Measurements from ENCODE around the gene ATOSA. TPM values are rescaled to one million over a fixed set of nuclear protein-coding genes. Genes with fewer than 3 reads are reported as not detected.
A peak's percentile ranks its signal among the peaks of the same experiment; 100 is the strongest.

Gene ATOSA, protein sequence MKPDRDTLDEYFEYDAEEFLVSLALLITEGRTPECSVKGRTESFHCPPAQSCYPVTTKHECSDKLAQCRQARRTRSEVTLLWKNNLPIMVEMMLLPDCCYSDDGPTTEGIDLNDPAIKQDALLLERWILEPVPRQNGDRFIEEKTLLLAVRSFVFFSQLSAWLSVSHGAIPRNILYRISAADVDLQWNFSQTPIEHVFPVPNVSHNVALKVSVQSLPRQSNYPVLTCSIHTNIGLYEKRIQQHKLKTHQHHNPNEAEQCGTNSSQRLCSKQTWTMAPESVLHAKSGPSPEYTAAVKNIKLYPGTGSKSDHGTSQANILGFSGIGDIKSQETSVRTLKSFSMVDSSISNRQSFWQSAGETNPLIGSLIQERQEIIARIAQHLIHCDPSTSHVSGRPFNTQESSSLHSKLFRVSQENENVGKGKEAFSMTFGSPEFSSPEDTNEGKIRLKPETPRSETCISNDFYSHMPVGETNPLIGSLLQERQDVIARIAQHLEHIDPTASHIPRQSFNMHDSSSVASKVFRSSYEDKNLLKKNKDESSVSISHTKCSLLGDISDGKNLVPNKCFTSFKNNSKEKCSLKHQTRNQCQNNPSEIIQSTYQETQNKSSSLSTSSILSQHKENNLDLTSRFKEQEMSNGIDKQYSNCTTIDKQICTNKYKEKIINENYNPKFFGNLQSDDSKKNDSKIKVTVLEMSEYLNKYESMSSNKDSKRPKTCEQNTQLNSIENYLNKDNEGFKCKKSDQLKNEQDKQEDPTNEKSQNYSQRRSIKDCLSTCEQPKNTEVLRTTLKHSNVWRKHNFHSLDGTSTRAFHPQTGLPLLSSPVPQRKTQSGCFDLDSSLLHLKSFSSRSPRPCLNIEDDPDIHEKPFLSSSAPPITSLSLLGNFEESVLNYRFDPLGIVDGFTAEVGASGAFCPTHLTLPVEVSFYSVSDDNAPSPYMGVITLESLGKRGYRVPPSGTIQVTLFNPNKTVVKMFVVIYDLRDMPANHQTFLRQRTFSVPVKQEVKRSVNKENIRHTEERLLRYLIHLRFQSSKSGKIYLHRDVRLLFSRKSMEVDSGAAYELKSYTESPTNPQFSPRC
- total RNA-seq (2014; rRNA removed; shearing (Covaris generic)): 14.7 and 15.5 TPM in 2 replicates
- 7.5 and 8.4 TPM in 2 replicates for polyA plus RNA-seq (2015; cell fraction: cytosol; rRNA removed)
- polyA plus RNA-seq (2015; cell fraction: nucleus; rRNA removed): 38.4 and 45.4 TPM in 2 replicates

DNA sequence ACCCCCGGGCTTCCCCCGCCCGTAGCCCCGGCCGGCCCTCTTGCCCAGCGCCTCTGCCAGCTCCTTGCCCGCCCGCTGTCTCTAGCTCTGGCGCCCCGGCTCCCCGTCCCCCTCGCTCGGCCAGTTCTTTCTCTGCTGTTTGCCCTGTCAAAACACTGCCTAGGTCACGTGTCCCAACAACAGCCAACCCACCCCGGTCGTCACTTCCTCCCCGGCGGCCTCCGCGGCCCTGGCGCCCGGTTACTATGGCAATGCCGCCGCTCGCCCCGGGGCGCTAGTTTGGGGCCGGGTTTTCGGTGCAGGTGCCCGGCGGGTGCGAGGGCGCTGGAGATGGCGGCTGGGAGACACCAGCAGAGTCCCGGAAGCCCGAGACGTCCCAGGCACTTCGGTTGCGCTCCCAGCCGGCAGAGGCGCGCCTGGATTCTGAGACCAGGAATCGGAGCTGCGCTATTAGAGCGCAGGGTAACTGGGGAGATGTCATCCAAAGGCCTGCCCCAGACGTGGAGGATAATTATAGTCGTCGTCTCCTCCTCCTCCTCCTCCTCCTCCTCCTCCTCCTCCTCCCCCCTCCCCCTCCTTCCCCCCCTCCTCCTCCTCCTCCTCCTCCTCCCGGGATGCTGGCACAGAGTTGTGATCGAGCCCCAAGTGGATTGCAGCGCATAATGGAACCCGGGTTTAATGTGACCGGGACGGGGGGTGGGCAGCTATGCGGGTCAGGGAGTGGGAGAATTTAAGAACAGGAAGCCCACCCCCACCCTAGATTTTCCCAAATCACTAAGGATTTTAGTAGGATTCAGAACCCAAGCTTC, at the start of gene ATOSA:
Gene ATOSA (minus strand): TSS at position 157 of the 809 bp plus-strand sequence. CDS start 1,367 bp downstream, outside the sequence.
- in situ Hi-C loops (cut with HindIII; ENCODE audit: low pct_unique_long_range_greater_than_20kb, low sequenced_read_pairs): no loop called here
- peak; percentile 88 for DNase-seq (ENCODE audit: low read depth, low spot score)

DNA sequence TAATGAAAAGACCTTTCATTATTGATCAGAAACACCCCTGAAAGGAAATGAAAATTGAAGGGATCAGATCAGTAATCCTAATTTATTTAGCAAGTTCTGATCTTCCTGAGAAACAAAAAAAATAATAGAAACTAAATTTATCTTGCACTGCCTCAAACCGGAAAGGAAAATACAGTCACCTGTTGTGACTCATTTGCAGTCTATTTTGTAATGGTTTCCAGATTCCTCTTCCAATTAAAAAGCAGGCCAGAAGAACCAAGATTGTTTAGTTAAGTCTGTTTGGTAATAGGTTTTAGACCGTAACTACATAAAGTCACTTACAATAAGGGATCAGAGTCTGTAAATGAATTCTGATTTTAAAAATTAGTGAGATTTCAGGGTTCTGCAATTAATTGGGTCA, 49.7 kb upstream of the ATOSA start:
- no peak for DNase-seq (ENCODE audit: low read depth, low spot score)
- in situ Hi-C loops (cut with HindIII; ENCODE audit: low pct_unique_long_range_greater_than_20kb, low sequenced_read_pairs): loop anchor here (25.0 kb wide), 1 partner anchor 467 kb away; no protein-coding TSS in a partner anchor

DNA sequence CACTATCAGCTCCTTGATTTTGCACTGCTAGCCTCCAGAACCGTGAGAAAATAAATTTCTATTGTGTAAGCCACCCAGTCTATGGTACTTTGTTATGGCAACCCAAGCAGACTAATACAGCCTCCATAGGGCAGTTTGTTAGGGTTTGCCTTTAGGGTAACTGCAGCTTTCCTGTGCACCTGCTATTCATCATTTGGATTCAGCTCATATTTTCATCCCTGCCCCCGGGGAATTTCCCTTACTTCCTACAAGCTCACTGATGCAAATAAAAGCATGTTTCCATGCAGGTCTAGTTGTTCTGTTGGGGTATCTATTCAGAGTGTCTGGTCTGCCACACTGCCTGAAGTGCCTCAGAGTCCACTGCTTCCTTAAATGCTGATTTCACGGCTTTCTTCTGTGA, 48.6 kb upstream of the ATOSA start:
- in situ Hi-C loops (cut with HindIII; ENCODE audit: low pct_unique_long_range_greater_than_20kb, low sequenced_read_pairs): loop anchor here (25.0 kb wide), 1 partner anchor 466 kb away; no protein-coding TSS in a partner anchor

DNA sequence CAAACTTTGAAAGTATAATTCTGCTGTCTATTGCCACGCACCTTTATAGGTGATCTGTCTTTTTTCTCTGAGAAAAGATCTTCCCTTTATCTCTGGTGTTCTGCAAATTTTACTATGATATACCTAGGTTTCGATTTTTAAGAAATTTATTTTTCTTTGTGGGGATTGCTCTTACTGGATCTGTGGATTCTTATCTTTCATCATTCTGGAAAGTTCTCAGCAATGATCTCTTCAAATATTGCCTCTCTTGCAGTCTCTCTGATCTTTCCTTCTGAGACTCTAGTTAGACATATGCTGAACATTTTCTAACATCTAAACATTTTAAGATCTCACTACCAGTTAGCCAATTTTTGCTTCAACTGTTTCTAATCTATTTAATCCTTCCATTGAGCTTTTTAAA, 47.0 kb upstream of the ATOSA start:
- no peak for DNase-seq (ENCODE audit: low read depth, low spot score)
- in situ Hi-C loops (cut with HindIII; ENCODE audit: low pct_unique_long_range_greater_than_20kb, low sequenced_read_pairs): loop anchor here (25.0 kb wide), 1 partner anchor 464 kb away; no protein-coding TSS in a partner anchor

More for the DNA sequence above, 48.6 kb upstream of the ATOSA start:
- DNase-seq (ENCODE audit: low read depth, low spot score): no peak

DNA sequence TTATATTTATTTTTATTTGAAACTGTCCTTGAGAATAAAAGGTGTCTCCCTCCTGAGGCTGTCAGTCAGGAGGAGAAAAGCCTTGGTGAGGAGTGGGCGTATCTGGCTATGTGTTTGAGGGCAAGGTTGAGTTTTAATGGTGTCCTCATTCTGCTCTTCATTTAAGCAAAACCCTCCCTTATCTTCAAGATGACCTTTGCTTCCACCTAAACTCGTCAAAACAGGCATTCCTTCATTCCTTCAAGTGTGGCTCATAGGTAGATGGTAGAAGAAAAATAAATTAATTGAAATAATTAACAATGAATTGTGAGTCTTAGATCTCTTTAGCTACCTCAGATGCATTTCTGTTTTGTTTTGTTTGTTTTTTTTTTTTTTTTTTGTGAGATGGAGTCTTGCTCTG, 39.4 kb upstream of the ATOSA start:
- DNase-seq (ENCODE audit: low read depth, low spot score): no peak
- in situ Hi-C loops (cut with HindIII; ENCODE audit: low pct_unique_long_range_greater_than_20kb, low sequenced_read_pairs): no loop called here

DNA sequence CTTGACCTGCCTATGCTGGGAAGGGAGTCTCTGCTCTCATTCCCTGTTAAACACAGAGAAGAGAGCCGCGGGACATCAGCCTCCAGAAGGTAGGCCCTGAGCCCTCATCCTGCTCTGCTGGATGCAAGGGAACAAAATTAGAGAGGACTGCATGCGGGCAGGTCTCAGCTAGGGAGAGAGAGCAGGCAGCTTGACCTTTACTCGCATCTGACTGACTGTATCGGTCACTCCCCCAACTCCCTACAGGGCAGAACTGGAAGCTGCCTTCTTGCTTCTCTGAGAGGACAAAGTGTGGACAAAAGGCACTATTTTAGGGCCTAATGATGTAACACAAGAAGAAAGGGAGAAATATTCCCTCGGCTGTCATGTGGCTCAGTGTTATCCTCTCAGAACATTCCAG, 38.7 kb upstream of the ATOSA start:
- in situ Hi-C loops (cut with HindIII; ENCODE audit: low pct_unique_long_range_greater_than_20kb, low sequenced_read_pairs): no loop called here
- no peak for DNase-seq (ENCODE audit: low read depth, low spot score)

DNA sequence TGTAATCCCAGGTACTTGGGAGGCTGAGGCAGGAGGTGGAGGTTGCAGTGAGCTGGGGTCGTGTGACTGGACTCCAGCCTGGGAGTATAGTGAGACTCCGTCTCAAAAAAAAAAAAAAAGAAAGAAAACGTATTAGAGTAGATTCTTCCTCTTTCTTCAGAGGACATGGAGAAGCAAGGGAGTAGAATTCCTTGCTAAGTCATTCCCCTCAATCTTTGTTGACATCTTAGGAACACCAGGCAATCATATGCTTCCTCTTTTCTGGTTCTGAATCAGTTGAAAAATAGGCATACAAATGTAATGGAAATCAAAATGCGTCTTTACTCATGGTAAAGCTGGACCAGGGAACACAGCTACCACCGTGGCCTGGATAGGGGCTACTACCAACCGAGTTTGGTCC, 38.3 kb upstream of the ATOSA start:
- in situ Hi-C loops (cut with HindIII; ENCODE audit: low pct_unique_long_range_greater_than_20kb, low sequenced_read_pairs): no loop called here
- DNase-seq (ENCODE audit: low read depth, low spot score): no peak

DNA sequence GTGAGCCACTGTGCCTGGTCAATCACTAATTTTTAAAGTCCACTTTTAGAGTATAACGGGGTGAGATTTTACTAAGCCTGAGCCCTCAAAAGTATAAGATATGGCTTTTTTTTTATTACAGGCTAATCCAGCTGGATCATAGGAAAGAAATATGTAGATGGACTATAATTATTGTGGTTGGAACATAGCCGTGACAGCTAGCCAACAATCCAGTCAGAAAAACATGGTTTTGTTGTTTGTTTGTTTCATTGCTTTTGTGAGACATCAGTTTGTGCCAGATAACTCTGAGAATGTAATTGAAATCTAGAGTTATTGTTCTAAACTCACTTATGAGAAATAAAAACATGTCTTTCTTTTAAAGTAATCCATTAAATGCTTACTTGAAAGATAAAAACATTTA, 37.3 kb upstream of the ATOSA start:
- in situ Hi-C loops (cut with HindIII; ENCODE audit: low pct_unique_long_range_greater_than_20kb, low sequenced_read_pairs): no loop called here

DNA sequence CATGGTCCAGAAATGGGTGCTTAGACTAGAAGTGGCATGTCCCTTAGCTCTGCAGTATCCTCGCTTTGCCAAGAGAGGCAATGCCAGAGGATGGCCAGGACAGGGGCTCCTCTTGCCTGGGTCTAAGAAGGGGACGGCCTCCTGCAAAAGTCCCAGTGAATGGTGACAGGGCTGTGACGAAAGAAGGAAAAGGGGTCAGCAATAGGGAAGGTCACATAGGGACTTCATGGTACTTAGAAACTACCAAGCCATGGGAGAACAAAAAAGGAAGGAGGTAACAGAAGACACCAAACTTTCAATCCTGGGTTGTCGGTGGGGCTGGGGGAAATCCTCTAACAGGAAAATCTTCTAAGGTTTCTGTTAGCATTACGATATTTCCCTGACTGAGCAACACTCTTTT, 36.2 kb upstream of the ATOSA start:
- in situ Hi-C loops (cut with HindIII; ENCODE audit: low pct_unique_long_range_greater_than_20kb, low sequenced_read_pairs): no loop called here
- DNase-seq (ENCODE audit: low read depth, low spot score): no peak

More for the DNA sequence above, 37.3 kb upstream of the ATOSA start:
- no peak for DNase-seq (ENCODE audit: low read depth, low spot score)

DNA sequence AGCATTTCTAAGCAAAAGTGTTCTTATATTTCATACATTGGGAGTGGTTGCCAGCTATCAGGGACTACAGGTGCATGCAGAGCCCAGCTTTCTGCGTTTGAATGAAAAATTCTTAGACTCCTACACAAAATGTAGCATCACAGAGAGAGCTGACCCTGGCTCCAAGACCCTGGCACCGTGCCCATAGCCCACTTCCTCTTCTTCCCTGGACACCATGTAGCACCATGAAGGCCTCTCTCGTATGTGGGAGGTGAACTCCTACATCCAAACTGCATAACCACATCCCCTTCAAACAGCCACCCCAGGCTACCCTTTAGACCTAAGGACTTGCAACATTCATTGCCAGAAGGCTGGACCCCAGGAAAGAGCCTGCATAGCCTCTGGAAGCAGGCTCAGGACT, 35.8 kb upstream of the ATOSA start:
- no peak for DNase-seq (ENCODE audit: low read depth, low spot score)
- in situ Hi-C loops (cut with HindIII; ENCODE audit: low pct_unique_long_range_greater_than_20kb, low sequenced_read_pairs): no loop called here

DNA sequence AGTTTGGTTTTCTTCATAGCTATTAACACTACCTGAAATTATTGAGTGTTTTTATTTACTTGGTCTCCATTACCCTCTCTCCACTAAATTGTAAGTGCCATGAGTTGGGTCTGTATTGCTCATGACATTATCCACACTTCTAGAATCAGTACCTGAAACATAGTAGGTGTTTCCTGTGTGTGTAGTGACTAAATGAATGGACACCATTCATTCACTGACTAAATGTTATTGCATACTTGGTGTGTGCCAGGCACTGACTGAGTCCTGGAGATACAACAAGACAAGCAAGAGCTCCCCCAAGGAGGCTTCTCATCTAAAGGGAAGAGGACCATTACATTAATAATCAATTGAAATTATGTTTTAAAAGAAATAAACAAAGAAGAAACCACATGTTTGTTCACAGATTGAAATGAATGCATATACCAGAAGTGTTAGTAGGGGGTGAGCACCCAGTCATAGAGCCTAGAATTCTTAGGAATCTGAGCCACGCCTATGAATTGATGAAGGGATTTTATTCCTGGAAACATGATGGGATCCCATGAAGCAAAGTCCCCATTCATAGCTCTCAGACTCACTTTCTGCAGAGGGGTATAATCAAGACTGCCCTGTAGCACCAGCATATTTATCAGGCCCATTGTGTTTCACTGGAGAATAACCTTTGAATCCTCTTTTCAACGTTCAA, 31.7 kb upstream of the ATOSA start:
- no peak for DNase-seq (ENCODE audit: low read depth, low spot score)
- in situ Hi-C loops (cut with HindIII; ENCODE audit: low pct_unique_long_range_greater_than_20kb, low sequenced_read_pairs): no loop called here

DNA sequence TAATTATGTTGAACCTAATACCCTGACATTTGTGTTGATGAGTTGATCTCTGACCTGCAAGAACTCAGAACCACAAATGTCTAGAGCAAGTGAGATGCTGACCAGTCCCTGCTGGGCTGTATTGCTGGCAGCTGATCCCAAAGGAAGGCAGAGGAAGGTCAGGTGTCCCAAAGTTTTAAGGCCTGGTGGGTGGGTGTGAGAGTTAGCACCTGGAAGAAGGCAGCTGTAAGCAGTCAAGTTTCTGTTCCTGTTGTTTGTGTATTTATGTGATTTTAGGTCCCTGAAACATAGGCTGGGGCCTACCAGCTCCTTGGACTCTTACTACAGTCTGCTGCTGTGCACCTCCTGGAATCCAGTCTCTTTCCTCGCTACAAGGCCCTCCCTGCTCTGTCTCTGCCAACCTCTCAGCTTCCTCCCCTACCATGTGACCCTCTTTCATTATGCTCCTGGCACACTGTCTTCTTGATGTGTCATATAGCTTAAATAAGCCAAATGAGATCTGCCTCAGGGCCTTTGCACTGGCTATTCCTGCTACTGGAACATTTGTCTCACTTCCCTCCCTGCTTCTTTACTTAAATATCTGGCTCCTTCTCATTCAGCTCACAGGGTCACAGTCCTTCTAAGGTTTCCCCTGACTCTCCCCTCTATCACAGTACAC, 31.0 kb upstream of the ATOSA start:
- no peak for DNase-seq (ENCODE audit: low read depth, low spot score)
- in situ Hi-C loops (cut with HindIII; ENCODE audit: low pct_unique_long_range_greater_than_20kb, low sequenced_read_pairs): no loop called here

DNA sequence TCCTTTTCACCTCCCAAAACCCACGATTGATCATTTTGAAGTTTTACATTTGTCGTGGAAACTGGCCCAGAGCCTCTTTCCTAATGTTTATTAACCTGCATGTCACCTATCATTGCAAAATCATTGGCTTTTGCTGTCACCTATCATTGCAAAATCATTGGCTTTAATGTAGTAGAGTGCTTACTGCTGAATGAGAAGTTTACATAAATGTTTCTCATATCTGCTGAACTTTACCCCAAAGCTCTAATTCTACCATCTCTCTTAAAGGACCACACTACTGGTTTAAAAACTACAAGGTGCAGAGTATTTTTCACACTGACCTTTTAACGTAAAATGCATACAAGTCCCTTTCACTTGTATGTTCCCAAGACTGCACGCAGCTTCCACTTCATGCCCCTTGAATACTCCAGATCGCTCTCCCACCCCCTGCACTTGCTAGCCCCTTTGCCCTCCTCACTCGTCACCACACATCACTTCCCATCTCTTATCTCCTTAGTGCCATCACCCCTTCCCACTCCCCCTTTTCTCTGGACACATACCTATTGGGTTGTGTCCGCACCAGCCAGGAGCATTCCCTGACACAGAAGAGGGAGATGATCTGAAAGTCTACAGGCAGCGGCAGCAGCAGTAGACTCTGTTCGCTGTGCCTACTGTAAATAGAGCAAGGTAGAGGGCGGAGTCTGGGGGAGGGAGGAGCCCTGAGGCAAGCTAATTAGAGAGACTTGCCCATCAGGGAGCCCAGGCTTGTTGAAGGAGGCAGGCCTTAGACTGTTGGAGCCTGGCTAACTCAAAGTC, 30.2 kb upstream of the ATOSA start:
- in situ Hi-C loops (cut with HindIII; ENCODE audit: low pct_unique_long_range_greater_than_20kb, low sequenced_read_pairs): no loop called here
- no peak for DNase-seq (ENCODE audit: low read depth, low spot score)

DNA sequence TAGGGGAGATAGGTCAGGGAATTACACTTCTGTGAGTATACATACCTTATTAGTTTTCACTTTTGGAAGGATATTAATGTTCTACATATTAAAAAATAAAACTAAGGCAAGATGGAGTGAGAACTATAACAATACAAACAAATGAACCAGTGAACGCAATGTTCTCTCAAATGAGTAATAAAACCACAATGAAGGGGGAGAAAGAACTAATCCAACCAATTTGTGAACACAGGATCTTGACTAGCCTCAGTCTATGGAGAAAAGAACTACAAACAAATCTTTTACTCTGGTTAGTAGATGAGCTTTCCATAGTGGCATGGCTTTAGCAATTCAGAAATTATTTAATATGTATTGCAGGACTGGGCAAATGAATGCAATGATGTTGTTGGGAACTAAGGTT, 26.9 kb upstream of the ATOSA start:
- in situ Hi-C loops (cut with HindIII; ENCODE audit: low pct_unique_long_range_greater_than_20kb, low sequenced_read_pairs): no loop called here
- no peak for DNase-seq (ENCODE audit: low read depth, low spot score)

DNA sequence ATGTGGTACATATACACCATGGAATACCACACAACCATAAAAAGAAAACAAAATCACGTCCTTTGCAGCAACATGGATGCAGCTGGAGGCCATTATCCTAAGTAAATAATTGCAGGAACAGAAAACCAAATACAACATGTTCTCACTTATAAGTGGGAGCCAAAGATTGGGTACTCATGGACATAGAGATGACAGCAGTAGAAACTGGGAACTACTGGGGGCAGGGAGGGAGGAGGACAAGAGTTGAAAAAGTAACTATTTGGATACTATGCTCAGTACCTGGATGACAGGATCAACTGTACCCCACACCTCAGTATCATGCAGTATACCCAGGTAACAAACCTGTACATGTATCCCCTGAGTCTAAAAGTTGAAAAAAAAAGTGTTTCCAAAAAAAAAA, 23.2 kb upstream of the ATOSA start:
- in situ Hi-C loops (cut with HindIII; ENCODE audit: low pct_unique_long_range_greater_than_20kb, low sequenced_read_pairs): no loop called here
- DNase-seq (ENCODE audit: low read depth, low spot score): no peak

Measured in SK-MEL-5 (cell line).